Naive thymus-derived CD4-positive, alpha-beta T cell (primary cell): ENCODE measurements around the gene PBX4. TPM values are rescaled to one million over a fixed set of nuclear protein-coding genes. Genes with fewer than 3 reads are reported as not detected.
A peak's percentile ranks its signal among the peaks of the same experiment; 100 is the strongest.

ENCODE experiments used
- ATAC-seq: fragments of 150-1000 bp; cut with Tn5 transposase; 2 replicates; pipeline ENCODE4 v1.10.0; 2021; ENCODE audit warnings: mild to moderate bottlenecking, moderate library complexity
- CTCF ChIA-PET: fragments of 350-600 bp; sonication (Branson Sonifier 250); formaldehyde crosslinking; loops from one replicate; lab custom pipeline; 2021; ENCODE audit warnings: antibody characterized with exemption; lab: Charles Lee
- POLR2A ChIA-PET: fragments of 350-600 bp; sonication (Branson Sonifier 250); formaldehyde crosslinking; loops from one replicate; lab custom pipeline; 2021; ENCODE audit warnings: antibody characterized with exemption, inconsistent platforms; lab: Charles Lee
- DNase-seq, 9 donors: peaks; one replicate each; pipeline versions ENCODE4 v3.0.0 to v3.0.0-alpha.2; 2020 to 2022; ENCODE audit warnings: mixed read lengths in 1 of 9
- H3K27ac ChIP-seq: one replicate; pipeline ENCODE4 v1.7.0; 2013; ENCODE audit warnings: mild to moderate bottlenecking, low read depth, low read length, moderate library complexity
- H3K27me3 ChIP-seq, 2 donors: one replicate each; pipeline ENCODE4 v1.7.0; 2013; ENCODE audit warnings: low read length in 2 of 2, mild to moderate bottlenecking in 2 of 2, moderate library complexity in 2 of 2; ENCODE audit not compliant: control insufficient read depth in 2 of 2, insufficient read depth in 2 of 2
- H3K36me3 ChIP-seq, 3 experiments: 1 replicate in 2 of 3; 2 replicates in 1 of 3; pipeline ENCODE4 v1.7.0; 2013; ENCODE audit warnings: low read length in 3 of 3, mild to moderate bottlenecking in 3 of 3, moderate library complexity in 1 of 3; ENCODE audit not compliant: insufficient read depth in 3 of 3, control insufficient read depth in 2 of 3
- H3K4me1 ChIP-seq, 2 donors: one replicate each; pipeline ENCODE4 v1.7.0; 2013; ENCODE audit warnings: low read length in 2 of 2, mild to moderate bottlenecking in 2 of 2, moderate library complexity in 1 of 2; ENCODE audit not compliant: control insufficient read depth in 2 of 2, insufficient read depth in 2 of 2
- H3K4me3 ChIP-seq: 2 replicates; pipeline ENCODE4 v1.7.0; 2013; ENCODE audit warnings: mild to moderate bottlenecking, low read length
- H3K9me3 ChIP-seq, 3 experiments: 1 replicate in 2 of 3; 2 replicates in 1 of 3; pipeline ENCODE4 v1.7.0; 2013; ENCODE audit warnings: low read length in 3 of 3; ENCODE audit not compliant: control insufficient read depth in 2 of 3
- H3K27ac Mint-ChIP-seq, 9 donors: one replicate each; pipeline ENCODE4 v1.8.0; 2020 to 2022; ENCODE audit warnings: mixed read lengths in 9 of 9, mild to moderate bottlenecking in 8 of 9, moderate library complexity in 5 of 9, inconsistent platforms in 2 of 9
- H3K27me3 Mint-ChIP-seq, 5 donors: one replicate each; pipeline ENCODE4 v1.8.0; 2021 to 2022; ENCODE audit warnings: mixed read lengths in 5 of 5, mild to moderate bottlenecking in 1 of 5
- H3K36me3 Mint-ChIP-seq, 5 donors: one replicate each; pipeline ENCODE4 v1.8.0; 2020 to 2022; ENCODE audit warnings: mixed read lengths in 5 of 5, mild to moderate bottlenecking in 3 of 5, inconsistent platforms in 1 of 5
- H3K4me1 Mint-ChIP-seq, 7 donors: one replicate each; pipeline ENCODE4 v1.8.0; 2020 to 2022; ENCODE audit warnings: mixed read lengths in 7 of 7, mild to moderate bottlenecking in 3 of 7, inconsistent platforms in 1 of 7
- H3K4me3 Mint-ChIP-seq, 10 donors: one replicate each; pipeline ENCODE4 v1.8.0; 2020 to 2022; ENCODE audit warnings: mild to moderate bottlenecking in 10 of 10, mixed read lengths in 10 of 10, moderate library complexity in 6 of 10, inconsistent platforms in 2 of 10
- H3K9me3 Mint-ChIP-seq, 11 donors: one replicate each; pipeline ENCODE4 v1.8.0; 2020 to 2022; ENCODE audit warnings: mixed read lengths in 11 of 11, mild to moderate bottlenecking in 4 of 11, inconsistent platforms in 1 of 11, moderate library complexity in 1 of 11
- intact Hi-C, 2 donors: fragments of 100-400 bp; cut with micrococcal nuclease; formaldehyde crosslinking; loops; one replicate each; pipeline ENCODE4 v1.15.1; 2023
- polyA plus RNA-seq, 2 donors: library from polyadenylated mRNA; unstranded; fragments of 300-500 nt; fragmentation: Illumina TruSeq; gene quantifications; one replicate each; pipeline ENCODE4 v1.2.3, GENCODE V29; 2021
- total RNA-seq, 6 experiments: library from RNA in 5 of 6; stranded (reverse) in 5 of 6; gene quantifications; 1 replicate in 5 of 6; 2 replicates in 1 of 6; pipeline ENCODE4 v1.2.3 and lab custom pipeline; 2021 to 2026

The PBX4 gene
- total and polyA plus RNA-seq, 7 experiments from 2014 or later = 3.8 to 42.7 (median 30.9) TPM

DNA sequence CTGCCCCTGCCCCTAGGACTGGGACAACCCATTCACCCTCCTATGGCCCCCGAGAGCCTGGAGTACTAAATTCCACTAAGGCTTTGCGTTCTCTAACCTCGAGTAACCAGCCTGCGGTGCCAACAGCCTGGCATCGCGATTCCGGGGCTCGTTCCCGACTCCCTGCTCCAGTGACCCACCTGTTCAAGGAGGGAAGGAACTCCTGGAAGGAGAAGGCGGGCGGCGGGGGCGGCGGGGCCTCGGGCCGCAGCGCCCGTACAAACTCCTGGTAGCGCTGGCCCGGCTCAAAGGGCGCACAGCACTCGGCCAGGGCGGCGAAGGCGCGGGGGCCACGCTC lies 18.7 kb upstream of the PBX4 start:
- DNase-seq = no peak
- H3K27me3 Mint-ChIP-seq = no peaks in the 10 kb centered on the region
- H3K27ac Mint-ChIP-seq = peak overlapping the region in 1 of 9 donors; percentile 36
- peaks cover 9 to 32% (median 19%) of the 10 kb centered on the region in 5 donors for H3K36me3 Mint-ChIP-seq
- Histone ChIP-seq H3K4me1 (peaks cover 4 to 12% of the 10 kb centered on the region in 2 donors), H3K27ac (no peak overlapping the region), H3K4me3 (no peak overlapping the region), H3K36me3 (peaks cover 17 to 85% (median 31%) of the 10 kb centered on the region in 3 experiments), H3K27me3 (no peaks in the 10 kb centered on the region), H3K9me3 (no peaks in the 10 kb centered on the region)
- CTCF ChIA-PET = interaction anchor here (0.8 to 1.4 kb wide), 2 partner anchors 22 to 105 kb away, joined by 3 to 4 read pairs; no protein-coding TSS in a partner anchor
- POLR2A ChIA-PET = interaction anchor here (1.4 to 1.5 kb wide), 2 partner anchors 8 to 29 kb away, joined by 3 to 4 read pairs; no protein-coding TSS in a partner anchor
- no peak overlapping the region for H3K4me3 Mint-ChIP-seq
- peaks cover 0 to 3% (median 0%) of the 10 kb centered on the region in 11 donors for H3K9me3 Mint-ChIP-seq
- intact Hi-C loops = no loop called here
- ATAC-seq = no peak
- H3K4me1 Mint-ChIP-seq = peaks cover 16 to 33% (median 22%) of the 10 kb centered on the region in 7 donors

- intact Hi-C loops = no loop called here
- ATAC-seq = no peak
- Histone ChIP-seq H3K9me3 (no peaks in the 10 kb centered on the region), H3K27ac (no peak overlapping the region), H3K4me1 (peaks cover 0 to 8% of the 10 kb centered on the region in 2 donors), H3K4me3 (no peak overlapping the region), H3K27me3 (no peaks in the 10 kb centered on the region), H3K36me3 (peaks cover 17 to 82% (median 31%) of the 10 kb centered on the region in 3 experiments)
- CTCF ChIA-PET = interaction anchor here (0.8 to 1.4 kb wide), 2 partner anchors 22 to 104 kb away, joined by 3 to 4 read pairs; no protein-coding TSS in a partner anchor
- Mint-ChIP-seq H3K36me3 (peaks cover 9 to 32% (median 19%) of the 10 kb centered on the region in 5 donors), H3K4me1 (peaks cover 12 to 28% (median 18%) of the 10 kb centered on the region in 7 donors), H3K4me3 (no peak overlapping the region), H3K27me3 (no peaks in the 10 kb centered on the region), H3K27ac (peak overlapping the region in 1 of 9 donors; percentile 36), H3K9me3 (peaks cover 0 to 3% (median 0%) of the 10 kb centered on the region in 11 donors)
- POLR2A ChIA-PET = interaction anchor here (1.4 to 1.5 kb wide), 2 partner anchors 8 to 28 kb away, joined by 3 to 4 read pairs; no protein-coding TSS in a partner anchor
- DNase-seq = no peak
Observed at GRCh38 chr19:19636573-19637185, 18.2 kb upstream of the PBX4 start.

DNA sequence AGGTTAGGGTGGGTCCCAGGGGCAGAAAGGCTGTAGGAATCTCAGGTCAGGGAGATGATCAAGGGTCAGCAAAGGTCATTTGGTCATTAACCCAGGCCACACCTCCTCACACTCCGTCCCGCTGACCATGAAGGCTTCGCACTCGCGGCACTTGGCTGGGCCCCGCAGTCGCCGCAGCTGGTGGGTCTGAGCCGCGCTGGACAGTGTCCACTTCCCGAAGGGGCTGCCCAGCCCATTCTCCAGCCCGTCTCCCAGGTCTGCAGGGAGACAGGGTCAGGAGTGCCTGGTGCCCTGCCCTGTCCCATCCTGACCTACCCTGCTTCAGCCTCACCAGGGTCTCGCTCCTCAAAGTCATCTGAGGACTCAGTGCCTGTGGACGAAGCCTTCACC lies 16.8 kb upstream of the PBX4 start:
- intact Hi-C loops = no loop called here
- ChIA-PET CTCF (no interaction called here), POLR2A (interaction anchor here (0.9 to 1.2 kb wide), 2 partner anchors 8 to 33 kb away, joined by 3 to 4 read pairs; partner anchors contain the start of gene ZNF101)
- peaks cover 0 to 3% (median 0%) of the 10 kb centered on the region in 11 donors for H3K9me3 Mint-ChIP-seq
- H3K36me3 Mint-ChIP-seq = peaks cover 9 to 39% (median 19%) of the 10 kb centered on the region in 5 donors
- ATAC-seq = no peak
- peak overlapping the region in 1 of 10 donors; percentile 23 for H3K4me3 Mint-ChIP-seq
- Histone ChIP-seq H3K27me3 (no peaks in the 10 kb centered on the region), H3K27ac (no peak overlapping the region), H3K9me3 (no peaks in the 10 kb centered on the region), H3K4me1 (no peaks in the 10 kb centered on the region), H3K4me3 (no peak overlapping the region), H3K36me3 (peaks cover 17 to 80% (median 31%) of the 10 kb centered on the region in 3 experiments)
- no peaks in the 10 kb centered on the region for H3K27me3 Mint-ChIP-seq
- H3K27ac Mint-ChIP-seq = peak overlapping the region in 3 of 9 donors; percentile 6 to 86 (median 12)
- peaks cover 11 to 26% (median 14%) of the 10 kb centered on the region in 7 donors for H3K4me1 Mint-ChIP-seq
- no peak for DNase-seq

DNA sequence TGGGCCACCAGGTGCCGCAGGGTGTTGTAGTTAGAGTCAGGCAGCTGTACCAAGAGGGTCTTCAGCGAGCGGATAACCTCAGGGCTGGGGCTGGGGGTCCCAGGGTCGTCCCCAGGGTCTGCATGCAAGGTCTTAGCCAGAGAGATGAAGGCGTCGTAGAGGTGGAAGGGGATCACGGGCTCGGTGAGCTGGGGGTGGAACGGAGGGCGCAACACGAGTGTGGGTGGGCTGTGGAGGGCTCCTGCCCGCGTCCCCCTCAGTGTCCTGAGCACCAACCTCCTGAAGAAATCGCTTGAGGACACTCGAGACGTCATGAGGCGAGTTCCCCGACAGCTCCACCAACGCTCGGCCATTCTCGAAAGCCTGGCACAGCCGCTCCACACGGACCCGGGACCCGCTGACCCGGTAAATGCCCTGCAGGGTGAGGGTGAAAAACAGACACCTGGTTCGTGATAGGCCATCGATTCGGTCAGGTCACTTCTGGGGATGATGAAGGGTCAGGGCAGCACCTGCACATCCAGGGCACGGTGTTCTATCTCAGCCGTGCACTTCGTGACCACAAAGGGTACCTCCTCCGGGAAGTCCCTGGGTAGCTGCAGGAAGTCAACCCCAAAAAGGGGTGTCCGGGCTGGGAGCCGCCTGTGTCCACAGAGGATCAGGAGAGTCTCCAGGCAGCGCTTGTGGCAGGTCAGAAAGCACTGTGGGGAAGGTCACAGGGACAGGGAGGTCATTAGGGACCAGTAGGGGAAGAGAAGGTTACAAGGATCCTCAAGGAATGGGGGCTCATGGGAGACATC lies 16.2 kb upstream of the PBX4 start:
- Histone ChIP-seq H3K9me3 (no peaks in the 10 kb centered on the region), H3K36me3 (peaks cover 17 to 80% (median 29%) of the 10 kb centered on the region in 3 experiments), H3K27ac (no peak overlapping the region), H3K4me1 (no peaks in the 10 kb centered on the region), H3K27me3 (no peaks in the 10 kb centered on the region), H3K4me3 (no peak overlapping the region)
- CTCF ChIA-PET = interaction anchor here (0.6 kb wide), 1 partner anchor 9 kb away, joined by 3 read pairs; no protein-coding TSS in a partner anchor
- ATAC-seq (no peak), DNase-seq (no peak)
- no peaks in the 10 kb centered on the region for H3K27me3 Mint-ChIP-seq
- H3K36me3 Mint-ChIP-seq = peaks cover 9 to 44% (median 19%) of the 10 kb centered on the region in 5 donors
- POLR2A ChIA-PET = interaction anchor here (0.5 to 1.4 kb wide), 6 partner anchors 7 to 214 kb away, joined by 3 to 4 read pairs (median 4); partner anchors contain the start of gene ZNF101
- peaks cover 0 to 3% (median 0%) of the 10 kb centered on the region in 11 donors for H3K9me3 Mint-ChIP-seq
- peak overlapping the region in 1 of 10 donors; percentile 47 for H3K4me3 Mint-ChIP-seq
- peaks cover 5 to 22% (median 10%) of the 10 kb centered on the region in 7 donors for H3K4me1 Mint-ChIP-seq
- intact Hi-C loops = no loop called here
- H3K27ac Mint-ChIP-seq = peak overlapping the region in 5 of 9 donors; percentile 10 to 91 (median 56)

DNA sequence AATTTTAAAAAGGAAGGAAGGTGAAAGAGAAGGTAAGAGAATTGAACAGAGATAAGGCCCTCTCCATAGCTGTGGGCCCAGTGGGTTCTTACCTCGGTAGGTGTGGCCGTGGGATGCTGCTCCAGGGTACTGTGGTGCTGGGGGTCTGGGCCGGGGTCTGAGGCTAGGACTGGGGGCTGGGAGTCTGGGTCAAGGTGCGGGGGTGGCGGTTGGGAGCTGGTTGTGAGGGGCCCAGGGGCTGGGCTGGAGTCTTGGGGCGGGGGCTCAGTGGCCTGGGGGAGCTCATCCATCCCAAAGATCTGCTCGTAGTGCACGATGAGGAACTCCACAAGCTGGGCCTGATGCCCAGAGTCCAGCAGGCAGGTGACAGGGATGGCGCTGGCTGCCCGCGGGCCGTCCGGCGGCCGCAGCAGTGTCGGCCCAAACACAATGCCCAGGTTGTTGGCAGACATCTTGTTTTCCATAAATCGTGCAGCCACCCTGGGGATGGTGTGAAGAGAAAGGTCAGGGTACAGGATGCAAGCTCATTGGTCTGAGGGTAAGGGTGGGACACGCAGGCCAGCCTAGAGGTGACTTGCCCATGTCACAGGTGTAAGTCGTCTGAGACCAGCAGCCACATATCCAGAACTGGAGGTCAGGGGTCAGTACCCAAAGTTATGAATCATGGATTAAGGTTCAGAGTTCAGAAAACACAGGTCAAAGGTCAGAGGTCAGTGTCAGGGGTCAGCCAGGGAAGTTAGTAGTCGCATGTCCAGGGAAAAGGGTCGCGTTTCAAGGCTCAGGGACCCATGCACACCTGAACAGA lies 15.4 kb upstream of the PBX4 start:
- no peaks in the 10 kb centered on the region for H3K9me3 ChIP-seq
- peaks cover 9 to 46% (median 19%) of the 10 kb centered on the region in 5 donors for H3K36me3 Mint-ChIP-seq
- H3K4me3 Mint-ChIP-seq = peak overlapping the region in 1 of 10 donors; percentile 47
- peaks cover 17 to 77% (median 28%) of the 10 kb centered on the region in 3 experiments for H3K36me3 ChIP-seq
- no peak overlapping the region for H3K27ac ChIP-seq
- no peaks in the 10 kb centered on the region for H3K4me1 ChIP-seq
- peak overlapping the region in 5 of 9 donors; percentile 7 to 91 (median 25) for H3K27ac Mint-ChIP-seq
- peaks cover 0 to 3% (median 0%) of the 10 kb centered on the region in 11 donors for H3K9me3 Mint-ChIP-seq
- ATAC-seq (no peak), DNase-seq (no peak)
- peaks cover 4 to 21% (median 10%) of the 10 kb centered on the region in 7 donors for H3K4me1 Mint-ChIP-seq
- ChIA-PET POLR2A (interaction anchor here (0.5 to 1.4 kb wide), 8 partner anchors 10 to 215 kb away, joined by 3 to 4 read pairs (median 3); no protein-coding TSS in a partner anchor), CTCF (interaction anchor here (0.6 kb wide), 1 partner anchor 9 kb away, joined by 3 read pairs; no protein-coding TSS in a partner anchor)
- intact Hi-C loops = no loop called here
- H3K4me3 ChIP-seq = no peak overlapping the region
- no peaks in the 10 kb centered on the region for H3K27me3 Mint-ChIP-seq
- no peaks in the 10 kb centered on the region for H3K27me3 ChIP-seq
